AG04450 (cell line): ENCODE results near the gene MLNR. TPM values are rescaled to one million over a fixed set of nuclear protein-coding genes. Genes with fewer than 3 reads are reported as not detected.

Experiments
- CTCF ChIA-PET: fragments of 300-600, 350-600 bp; formaldehyde crosslinking; extraction: SDS; loops from one replicate; lab custom pipeline; 2022; ENCODE audit warnings: antibody characterized with exemption, inconsistent platforms; lab: Charles Lee
- POLR2A ChIA-PET: fragments of 350-600 bp; formaldehyde crosslinking; extraction: SDS; loops from one replicate; lab custom pipeline; 2021; ENCODE audit warnings: antibody characterized with exemption, inconsistent platforms; lab: Yijun Ruan, JAX
- DNase-seq: peaks from one replicate; pipeline ENCODE4 v3.0.0-alpha.2; 2011; ENCODE audit warnings: low read depth, low spot score
- H3K27ac ChIP-seq: one replicate; pipeline ENCODE4 v1.5.1; 2012; ENCODE audit warnings: low read depth, low read length, control low read depth
- H3K27me3 ChIP-seq: one replicate; pipeline ENCODE4 v1.6.0; 2012; ENCODE audit warnings: low read length; ENCODE audit not compliant: control insufficient read depth, insufficient read depth
- H3K4me3 ChIP-seq: 2 replicates; pipeline ENCODE4 v1.5.1; 2011; ENCODE audit warnings: mild to moderate bottlenecking, low read depth, low read length, control low read depth
- H3K9me3 ChIP-seq: 2 replicates; pipeline ENCODE4 v1.5.1; 2012; ENCODE audit warnings: low read length; ENCODE audit not compliant: control insufficient read depth, insufficient read depth
- polyA plus RNA-seq: library from polyadenylated mRNA; depleted of rRNA; stranded (reverse); fragments of >200 nt; gene quantifications from 2 replicates; pipeline ENCODE4 v1.2.3, GENCODE V29; 2011
- TF ChIP-seq, protein P1 (sequence below): IDR thresholded peaks from 2 replicates; pipeline ENCODE4 v1.5.1; 2011; ENCODE audit warnings: low read depth, low read length, control low read depth, inconsistent platforms

Gene MLNR
- polyA plus RNA-seq, 1 experiment, result not detected

DNA sequence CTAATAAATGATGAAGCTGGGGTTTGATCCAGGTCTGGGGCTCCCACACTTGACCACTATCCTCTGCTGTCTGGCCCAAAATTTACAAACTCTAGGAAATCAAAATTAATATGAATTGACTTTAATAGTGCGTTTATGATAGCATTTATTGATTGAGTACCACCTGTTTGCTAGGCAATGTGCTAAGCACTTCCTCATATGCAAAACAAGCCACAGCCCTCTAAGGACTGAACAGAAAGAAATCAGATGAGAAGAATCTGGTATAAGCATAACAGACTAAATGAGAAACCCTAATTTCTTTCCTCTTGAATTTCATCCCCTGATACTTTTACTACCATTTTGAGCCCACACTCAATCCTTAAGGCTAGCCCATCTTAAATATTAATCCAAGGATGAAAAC, 6.6 kb upstream of the MLNR start:
- H3K27me3 ChIP-seq, result peaks cover 14% of the 10 kb centered on the region
- H3K27ac ChIP-seq, result no peak overlapping the region
- DNase-seq, result no peak
- CTCF ChIA-PET, result no interaction called here
- H3K4me3 ChIP-seq, result no peak overlapping the region
- TF ChIP-seq, protein P1, sequence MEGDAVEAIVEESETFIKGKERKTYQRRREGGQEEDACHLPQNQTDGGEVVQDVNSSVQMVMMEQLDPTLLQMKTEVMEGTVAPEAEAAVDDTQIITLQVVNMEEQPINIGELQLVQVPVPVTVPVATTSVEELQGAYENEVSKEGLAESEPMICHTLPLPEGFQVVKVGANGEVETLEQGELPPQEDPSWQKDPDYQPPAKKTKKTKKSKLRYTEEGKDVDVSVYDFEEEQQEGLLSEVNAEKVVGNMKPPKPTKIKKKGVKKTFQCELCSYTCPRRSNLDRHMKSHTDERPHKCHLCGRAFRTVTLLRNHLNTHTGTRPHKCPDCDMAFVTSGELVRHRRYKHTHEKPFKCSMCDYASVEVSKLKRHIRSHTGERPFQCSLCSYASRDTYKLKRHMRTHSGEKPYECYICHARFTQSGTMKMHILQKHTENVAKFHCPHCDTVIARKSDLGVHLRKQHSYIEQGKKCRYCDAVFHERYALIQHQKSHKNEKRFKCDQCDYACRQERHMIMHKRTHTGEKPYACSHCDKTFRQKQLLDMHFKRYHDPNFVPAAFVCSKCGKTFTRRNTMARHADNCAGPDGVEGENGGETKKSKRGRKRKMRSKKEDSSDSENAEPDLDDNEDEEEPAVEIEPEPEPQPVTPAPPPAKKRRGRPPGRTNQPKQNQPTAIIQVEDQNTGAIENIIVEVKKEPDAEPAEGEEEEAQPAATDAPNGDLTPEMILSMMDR, result no peak
- H3K9me3 ChIP-seq, result no peaks in the 10 kb centered on the region
- POLR2A ChIA-PET, result no interaction called here

DNA sequence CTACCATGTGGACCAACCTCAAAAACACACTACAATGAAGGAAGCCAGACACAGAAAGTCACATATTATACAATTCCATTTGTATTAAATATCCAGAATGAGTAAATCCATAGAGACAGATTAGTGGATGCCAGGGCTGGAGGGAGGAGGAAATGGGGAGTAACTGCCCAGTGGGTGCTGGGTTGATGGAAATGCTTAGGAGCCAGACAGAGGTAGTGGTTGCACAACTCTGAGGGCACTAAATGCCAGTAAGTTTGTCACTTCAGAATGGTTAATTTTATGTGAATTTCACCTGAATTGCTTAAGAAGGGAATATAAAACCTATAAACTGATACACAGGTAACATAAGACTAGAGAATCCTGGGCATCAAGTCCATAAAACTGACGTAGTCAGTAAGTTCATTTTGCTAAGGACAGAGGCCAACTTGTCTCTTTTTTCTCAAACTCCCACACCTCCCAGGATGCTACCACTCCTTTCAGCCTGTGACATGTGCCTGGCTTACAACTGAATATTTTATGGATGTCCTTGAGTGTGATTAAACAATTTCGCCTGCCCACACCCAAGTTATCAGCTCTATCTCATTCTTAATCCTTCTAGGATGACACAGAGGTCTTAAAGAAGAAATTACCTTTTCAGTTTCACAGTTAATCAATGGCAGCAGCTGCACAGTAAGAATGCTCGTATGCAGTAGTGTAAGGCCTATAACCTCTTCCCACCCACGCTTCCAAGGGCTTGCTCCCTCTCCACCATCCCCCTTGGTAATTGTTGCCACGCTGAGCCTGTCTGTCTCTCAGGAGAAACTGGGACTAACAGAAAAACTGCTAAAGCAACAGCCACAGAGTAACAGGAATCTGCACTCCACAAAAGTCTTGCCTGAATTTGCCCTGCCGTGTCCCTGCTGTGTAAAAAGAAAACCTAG, 5.9 kb upstream of the MLNR start:
- H3K27ac ChIP-seq, result no peak overlapping the region
- ChIA-PET POLR2A (no interaction called here), CTCF (no interaction called here)
- TF ChIP-seq, protein P1, result no peak
- H3K27me3 ChIP-seq, result peaks cover 22% of the 10 kb centered on the region
- no peak for DNase-seq
- peaks cover 2% of the 10 kb centered on the region; the same call in 1 of the 2 replicates for H3K9me3 ChIP-seq
- no peak overlapping the region for H3K4me3 ChIP-seq

DNA sequence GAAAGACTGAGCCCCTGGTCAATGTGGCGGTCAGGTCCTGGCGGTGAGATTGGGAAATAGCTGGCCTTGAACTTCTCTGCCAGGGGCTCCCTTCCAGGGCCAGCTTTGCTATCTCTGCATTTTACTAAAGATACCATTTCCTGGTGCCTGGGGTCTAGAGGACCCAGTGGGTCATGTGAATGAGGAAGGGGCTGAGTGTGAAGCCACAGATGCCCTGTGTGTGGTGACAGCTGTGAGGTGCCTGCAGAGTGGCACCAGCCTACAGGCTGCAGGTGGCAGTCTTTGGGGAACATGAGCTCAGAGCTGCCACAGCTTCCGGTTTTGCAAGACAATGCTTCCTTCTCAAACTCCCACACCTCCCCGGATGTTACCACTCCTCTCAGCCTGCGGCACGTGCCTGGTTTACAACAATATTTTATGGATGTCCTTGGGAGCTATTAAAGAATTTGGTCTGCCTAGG, 5.2 kb upstream of the MLNR start:
- ChIA-PET CTCF (no interaction called here), POLR2A (no interaction called here)
- Histone ChIP-seq H3K27me3 (peaks cover 28% of the 10 kb centered on the region), H3K4me3 (no peak overlapping the region), H3K27ac (no peak overlapping the region), H3K9me3 (peaks cover 4% of the 10 kb centered on the region; the same call in 1 of the 2 replicates)
- TF ChIP-seq, protein P1, result no peak
- no peak for DNase-seq

DNA sequence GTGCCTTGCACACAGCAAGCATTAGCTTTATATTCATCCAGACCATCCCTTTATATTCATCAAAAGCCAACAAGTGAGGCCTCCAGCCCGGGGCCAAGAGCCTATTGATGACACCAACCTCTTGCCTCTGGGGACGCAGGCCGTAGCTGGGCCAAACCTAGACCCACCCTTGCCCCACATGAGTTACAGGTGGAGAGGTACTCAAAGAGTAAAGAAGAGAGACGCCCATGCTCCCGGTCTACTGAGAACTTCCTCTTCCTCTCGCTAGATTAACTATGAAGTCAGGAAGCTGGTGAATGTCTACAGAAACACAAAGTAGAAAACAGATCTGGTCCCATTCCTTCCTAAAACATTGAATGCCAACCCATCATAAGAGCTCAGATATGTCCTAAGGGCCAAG, 3.8 kb upstream of the MLNR start:
- Histone ChIP-seq H3K27me3 (peaks cover 37% of the 10 kb centered on the region), H3K9me3 (peaks cover 4% of the 10 kb centered on the region; the same call in 1 of the 2 replicates), H3K4me3 (no peak overlapping the region), H3K27ac (no peak overlapping the region)
- TF ChIP-seq, protein P1, result no peak
- ChIA-PET POLR2A (no interaction called here), CTCF (interaction anchor here (1.5 kb wide), 1 partner anchor 64 kb away, joined by 4 read pairs; no protein-coding TSS in a partner anchor)
- no peak for DNase-seq

DNA sequence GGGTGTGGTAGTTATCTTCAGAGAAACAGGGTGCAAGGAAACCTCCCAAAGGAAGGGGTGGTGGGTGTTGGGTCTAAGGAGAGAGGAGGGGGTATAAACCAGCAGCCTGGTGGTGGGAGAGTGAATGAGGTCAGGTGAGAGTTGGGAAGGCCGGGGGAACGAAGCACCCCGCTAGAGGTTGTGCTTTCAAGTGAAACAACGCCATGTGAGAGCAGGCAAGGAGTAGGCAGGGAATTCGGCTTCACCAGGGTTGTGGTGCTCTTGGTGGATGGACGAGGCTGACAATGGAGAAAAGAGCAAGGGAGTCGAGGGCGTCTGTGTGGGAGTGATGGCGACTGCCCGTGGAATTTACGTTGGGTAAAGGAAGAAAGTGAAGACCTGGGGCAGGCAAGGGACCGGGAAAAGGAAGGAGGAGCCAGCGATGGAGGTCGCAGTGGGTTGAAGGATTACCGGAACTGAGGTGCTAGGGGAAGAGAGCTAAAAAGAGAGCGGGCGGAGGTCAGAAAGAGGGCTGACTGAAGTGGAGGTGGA, 2.1 kb upstream of the MLNR start:
- Histone ChIP-seq H3K27me3 (peaks cover 54% of the 10 kb centered on the region), H3K27ac (no peak overlapping the region), H3K4me3 (no peak overlapping the region), H3K9me3 (peaks cover 4% of the 10 kb centered on the region; the same call in 1 of the 2 replicates)
- no peak for DNase-seq
- CTCF ChIA-PET, result no interaction called here
- TF ChIP-seq, protein P1, result no peak
- POLR2A ChIA-PET, result no interaction called here
